Left hindlimb (tissue), 1 donor: Measurements from ENCODE around the gene SPINK2.

Source experiments
- DNase-seq: peaks from one replicate; pipeline ENCODE4 v3.0.0-alpha.2; 2018

Gene SPINK2

DNA sequence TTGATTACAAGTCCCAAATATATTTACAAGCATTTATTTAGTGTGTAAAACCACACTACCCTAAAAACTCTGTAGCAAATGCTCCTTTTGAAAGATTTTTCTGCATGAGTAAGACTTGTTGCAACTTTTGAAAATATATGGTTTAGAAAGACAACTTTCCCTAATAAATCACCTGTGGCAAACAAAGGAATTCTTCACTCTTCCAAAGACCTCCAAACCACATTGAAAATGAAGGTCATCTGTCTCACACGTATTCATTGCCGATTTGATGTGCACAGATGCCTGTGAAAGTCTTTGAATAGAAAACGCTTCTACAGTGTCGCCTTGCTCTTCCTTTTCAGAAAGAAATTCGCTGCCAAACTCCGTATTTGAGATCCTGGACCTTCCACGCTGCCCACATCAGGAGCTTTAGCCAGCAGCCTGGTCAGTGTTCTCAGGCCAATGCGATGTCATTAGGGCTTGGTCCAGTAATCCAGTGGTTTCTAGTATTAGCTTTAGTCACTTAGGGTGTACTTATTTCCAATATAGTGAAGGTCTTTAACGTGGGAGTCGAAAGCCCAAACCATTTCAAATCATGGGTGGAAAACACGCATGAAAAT is 22.2 kb downstream of the SPINK2 start:
- no peak for DNase-seq

DNA sequence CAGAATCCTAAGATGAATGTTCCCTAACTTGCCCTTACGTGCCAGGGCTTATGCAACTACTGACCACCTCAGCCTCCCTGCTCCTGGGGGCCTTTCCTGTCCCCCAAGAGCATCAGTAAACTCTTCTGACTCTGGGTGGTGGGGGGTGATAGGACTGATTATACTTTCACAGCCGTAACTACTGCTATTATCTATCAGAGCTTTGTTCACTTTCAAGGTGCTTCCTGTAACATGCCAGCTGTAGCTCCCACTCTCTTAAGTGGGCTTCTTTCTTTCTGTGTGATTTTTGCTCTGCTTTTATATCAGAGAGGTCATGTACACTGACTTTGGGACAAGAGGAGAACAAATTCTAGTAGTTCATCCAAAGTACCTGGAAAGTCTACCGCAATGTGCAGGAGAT is 25.3 kb downstream of the SPINK2 start:
- DNase-seq: no peak

DNA sequence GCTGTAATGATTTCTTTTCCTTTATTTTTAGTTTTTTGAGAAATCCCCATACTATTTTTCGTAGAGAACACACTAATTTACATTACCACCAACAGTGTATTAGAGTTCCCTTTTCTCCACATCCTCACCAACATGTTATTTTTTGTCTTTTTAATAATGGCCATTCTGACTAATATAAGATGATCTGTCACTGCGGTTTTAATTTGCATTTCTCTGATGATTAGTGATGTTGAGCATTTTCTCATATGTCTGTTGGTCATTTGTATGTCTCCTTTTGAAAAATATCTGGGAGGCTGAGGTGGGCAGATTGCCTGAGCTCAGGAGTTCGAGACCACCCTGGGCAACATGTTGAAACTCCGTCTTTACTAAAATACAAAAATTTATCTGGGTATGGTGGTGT is 30.2 kb downstream of the SPINK2 start:
- DNase-seq: no peak

DNA sequence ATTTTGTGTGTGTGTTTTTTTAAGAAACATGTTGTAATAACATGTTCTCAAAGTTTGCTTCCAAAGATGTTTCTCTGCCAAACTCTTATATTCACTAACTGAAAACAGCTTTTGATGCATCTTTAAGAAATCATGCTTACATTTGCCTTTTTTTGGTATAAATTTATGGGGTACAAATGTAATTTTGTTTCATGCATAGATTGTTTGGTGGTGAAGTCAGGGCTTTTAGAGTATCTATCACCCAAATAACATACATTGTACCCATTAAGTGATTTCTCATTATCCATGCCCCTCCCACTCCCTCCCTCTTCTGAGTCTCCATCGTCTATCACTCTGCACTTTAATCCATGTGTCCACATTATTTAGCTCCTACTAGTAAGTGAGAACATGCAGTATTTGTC is 30.8 kb downstream of the SPINK2 start:
- no peak for DNase-seq

DNA sequence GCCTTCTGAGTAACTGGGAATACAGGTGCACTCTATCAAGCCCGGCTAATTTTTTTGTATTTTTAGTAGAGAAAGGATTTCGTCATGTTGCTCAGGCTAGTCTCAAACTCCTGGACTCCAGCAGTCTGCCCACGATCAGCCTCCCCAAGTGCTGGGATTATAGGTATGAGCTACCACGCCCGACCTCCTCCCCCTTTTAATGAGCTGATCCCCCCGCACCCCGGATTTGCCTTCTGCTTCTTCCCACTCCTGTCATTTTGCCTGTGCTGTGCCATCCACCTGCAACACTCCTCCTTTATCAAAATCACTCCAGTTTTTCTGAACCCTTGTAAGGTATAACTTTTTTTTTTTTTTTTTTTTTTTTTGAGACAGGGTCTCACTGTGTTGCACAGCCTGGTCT is 33.4 kb downstream of the SPINK2 start:
- DNase-seq: no peak

DNA sequence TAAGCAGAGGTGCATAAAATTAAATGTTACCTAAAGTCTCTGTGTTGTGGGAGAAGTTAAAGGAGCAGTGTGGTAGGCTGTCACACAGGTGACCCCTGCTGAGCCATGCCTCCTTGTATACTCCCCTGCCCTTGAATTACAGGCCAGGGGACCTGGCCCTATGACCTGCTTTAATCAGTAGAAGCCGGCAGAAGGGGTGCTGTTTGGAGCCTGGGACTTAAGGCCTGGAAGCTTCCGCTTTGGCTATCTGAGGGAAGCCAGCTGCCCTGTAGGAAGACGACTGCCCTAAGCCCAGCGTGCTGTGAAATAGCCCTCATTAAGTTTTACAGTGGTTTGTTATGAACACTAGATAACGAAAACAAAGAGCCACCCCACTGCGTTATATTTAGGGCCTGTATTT is 34.1 kb downstream of the SPINK2 start:
- no peak for DNase-seq

DNA sequence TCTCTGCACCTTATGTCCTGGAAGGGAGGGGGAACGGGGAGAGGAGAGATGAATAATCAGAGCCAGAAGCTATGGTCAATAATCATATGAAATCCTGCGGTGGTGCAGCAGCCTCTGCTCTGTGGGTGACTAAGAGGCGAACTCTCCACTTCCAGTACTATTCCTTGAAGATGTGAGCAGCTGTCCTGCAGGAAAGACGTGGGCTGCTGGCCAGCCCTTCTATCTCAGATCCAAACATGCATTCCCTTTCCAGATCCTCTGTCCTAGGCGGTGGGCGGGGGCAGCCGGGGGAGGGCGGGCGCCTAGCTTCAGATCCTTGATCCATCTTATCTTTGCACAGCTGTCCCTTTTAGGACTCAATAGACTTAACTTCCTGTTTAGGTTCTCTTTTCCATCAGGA is 34.5 kb downstream of the SPINK2 start:
- DNase-seq: peak; percentile 73

DNA sequence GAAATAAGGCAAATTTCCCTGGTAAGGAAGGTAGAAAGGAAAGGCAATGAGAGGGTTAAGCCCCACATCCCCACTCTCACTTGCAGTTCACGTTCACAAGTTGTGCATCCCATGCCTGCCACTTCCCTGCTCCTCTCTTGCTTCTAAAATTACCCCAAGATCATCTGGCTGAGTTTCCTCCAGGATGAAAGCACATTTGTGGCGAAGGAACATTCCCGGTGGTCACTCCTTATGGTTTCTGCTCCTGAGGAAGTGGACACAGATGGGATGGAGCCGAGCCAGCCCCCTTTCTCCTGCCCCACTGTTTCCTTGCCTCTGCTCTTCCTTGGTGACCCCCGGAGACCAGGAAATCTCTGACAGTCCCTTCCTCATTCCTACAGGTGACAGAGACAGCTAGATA is 37.5 kb downstream of the SPINK2 start:
- DNase-seq: peak; percentile 47

DNA sequence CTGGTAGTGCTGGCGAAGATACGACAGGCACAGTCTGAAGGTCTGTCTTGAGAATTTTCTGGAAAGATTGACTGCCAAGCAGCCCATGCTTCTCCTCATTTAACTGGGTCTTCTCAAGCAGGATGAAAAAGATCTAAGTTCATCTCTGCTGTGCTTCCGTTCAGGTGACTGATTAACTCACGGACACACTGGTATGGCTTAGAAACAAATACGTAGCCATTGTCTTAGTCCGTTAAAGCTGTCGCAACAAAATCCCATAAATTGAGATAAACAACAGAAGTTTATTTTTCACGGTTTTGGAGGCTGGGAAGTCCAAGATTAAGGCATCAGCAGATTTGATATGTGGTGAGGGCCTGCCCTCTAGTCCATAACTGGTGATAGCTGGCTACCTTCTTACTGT is 39.5 kb downstream of the SPINK2 start:
- DNase-seq: no peak

DNA sequence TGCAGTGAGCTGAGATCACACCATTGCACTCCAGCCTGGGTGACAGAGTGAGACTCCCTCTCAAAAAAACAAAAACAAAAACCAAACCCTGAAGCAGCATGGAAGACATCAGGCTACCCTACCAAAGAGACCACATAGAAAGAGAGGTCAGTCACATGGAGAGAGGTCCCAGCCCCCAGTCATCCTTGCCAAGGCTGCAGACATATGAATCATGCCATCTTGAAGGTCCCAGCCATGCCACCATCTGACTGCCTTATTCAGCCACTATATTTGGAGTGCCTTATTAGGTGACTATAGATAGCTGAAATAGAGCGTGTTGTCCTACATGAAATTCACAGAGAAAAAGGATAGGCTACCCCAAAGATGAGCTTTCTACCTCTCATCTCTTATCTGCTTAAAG is 48.2 kb downstream of the SPINK2 start:
- DNase-seq: no peak

DNA sequence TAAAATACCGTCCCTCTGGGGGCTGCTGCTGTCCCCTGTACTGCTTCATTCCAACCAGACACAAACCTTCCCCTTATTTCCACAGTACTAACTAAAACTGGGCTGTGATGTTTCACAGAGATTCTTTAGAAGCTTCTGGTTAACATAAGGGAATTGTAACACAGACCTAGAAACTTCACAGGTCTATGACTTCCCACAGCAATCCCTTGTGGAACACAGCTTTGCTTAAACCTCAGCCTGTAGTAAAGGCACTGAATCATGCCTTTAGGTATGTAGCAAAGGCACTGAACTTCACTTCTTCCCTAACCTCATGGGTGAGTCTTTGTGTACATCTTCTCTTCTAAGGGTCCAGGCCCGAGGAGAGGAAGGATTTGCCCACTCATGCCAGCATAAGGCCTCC is 49.4 kb downstream of the SPINK2 start:
- no peak for DNase-seq

DNA sequence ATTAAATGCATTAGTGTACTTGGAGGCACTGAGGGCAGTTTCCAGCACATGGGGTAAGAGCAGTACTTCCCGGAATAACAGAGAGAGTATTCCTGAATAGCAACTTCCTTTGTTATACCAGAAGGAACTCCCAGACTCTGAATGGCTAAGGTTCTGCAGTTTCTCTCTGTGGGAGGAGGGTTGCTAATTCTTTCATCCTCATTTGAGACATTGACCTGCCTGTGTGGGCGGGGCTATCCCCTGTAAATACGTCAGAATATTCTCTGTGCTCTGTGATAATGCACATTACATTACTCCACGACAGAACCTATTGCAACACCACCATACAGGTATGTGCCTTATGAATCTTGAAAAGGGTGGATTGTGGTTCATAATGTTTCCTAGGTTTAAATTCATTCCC is 52.7 kb downstream of the SPINK2 start:
- no peak for DNase-seq

DNA sequence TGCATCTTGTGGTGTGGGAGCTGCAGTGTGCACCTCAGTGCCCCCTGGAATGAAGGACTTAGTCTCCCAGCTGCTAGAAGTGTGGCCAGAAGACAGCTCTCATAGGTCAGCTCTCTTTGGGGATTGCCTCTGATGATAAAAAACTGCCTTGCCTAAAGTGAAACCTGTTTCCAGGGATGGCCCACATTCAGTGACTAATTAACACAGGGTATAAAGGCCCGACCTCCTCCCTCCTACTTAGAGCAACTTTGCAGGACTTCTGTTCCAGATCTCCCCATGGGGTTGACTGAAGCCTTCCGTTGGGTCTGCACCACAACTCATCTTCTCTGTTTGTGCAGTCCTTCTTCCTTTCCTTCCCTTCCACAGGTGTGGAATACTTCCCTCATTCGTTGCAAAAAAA is 53.2 kb downstream of the SPINK2 start:
- no peak for DNase-seq

DNA sequence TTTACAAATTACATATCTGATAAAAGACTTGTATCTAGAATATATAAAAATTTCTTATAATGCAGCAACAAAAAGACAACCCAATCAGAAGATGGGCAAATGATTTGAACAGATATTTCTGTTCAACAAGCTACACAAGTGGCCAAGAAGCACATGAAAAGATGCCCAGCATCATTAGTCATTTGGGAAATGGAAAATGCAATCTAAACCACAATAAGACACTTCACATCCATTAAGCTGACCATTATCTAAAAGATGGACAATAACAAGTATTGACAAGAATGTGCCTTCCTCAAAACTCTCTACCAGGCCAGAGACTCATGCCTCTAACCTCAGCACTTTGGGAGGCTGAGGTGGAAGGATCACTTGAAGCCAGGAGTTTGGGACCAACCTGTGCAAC is 53.9 kb downstream of the SPINK2 start:
- no peak for DNase-seq

DNA sequence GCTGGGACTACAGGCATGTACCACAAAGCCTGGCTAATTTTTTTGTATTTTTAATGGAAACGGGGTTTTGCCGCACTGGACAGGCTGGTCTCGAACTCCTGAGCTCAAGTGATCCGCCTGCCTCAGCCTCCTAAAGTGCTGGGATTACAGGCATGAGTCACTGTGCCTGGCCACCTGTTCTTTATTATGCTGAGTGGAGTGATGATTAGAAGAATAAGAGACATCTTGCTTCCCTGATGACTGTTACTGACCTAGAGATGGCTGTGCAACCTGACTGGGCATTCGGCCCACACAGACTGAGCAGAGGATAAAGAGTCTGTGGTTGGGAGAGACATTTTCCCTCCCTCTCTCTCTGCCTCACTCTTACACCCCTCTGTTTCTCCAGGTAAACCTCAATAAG is 56.7 kb downstream of the SPINK2 start:
- DNase-seq: no peak

DNA sequence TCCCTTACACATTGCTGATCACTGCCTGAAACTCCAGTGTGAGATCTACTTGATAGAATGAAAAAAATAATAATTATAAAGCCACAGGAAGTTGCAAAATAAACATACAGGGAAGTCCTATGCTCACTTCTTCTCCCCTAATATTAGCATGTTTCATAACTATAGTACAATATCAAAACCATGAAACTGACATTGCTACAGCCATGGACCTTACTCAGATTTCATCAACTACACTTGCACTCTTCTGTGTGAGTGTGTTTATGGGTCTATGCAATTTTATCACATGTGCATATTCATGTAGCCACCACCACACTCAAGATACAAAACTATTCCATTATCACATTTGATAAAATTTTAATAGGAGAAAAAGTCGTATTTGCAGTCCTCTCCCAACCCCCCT is 57.3 kb downstream of the SPINK2 start:
- no peak for DNase-seq

DNA sequence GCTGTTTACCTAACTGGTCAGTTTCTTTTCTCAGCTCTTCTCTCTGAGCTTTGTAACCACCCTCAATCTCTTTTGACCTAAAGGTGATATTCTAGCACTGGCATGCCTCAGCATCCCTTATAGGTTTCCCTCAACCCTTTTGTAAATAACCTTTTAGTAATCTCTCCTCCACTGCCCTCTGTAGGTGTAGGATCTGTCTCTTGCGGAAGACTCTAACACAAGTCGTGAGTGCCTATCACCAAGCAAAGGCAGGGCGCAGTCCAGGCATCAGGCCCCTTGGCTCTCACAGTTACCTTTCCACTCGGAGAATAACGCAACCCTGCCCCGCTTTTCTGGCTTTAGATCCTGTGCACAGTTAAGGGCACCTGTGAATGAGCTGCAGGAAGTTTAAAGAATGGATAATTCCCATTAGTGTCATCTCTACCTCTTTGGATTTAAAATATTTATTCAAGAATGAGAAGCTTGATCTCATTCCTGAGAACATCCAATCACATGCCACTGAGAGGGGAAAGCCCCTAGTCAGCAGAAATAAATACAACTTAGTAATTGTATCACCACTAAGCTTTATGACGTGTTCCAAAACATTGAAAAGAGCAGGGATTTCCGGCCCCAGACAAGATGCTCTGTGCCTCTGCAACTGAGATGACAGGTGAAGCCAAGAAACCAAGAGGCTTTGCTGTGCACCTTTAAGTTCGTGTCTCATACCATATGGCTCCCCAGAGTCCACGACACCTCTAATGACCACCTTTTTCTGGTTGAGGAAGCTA is 58.8 kb downstream of the SPINK2 start:
- no peak for DNase-seq

DNA sequence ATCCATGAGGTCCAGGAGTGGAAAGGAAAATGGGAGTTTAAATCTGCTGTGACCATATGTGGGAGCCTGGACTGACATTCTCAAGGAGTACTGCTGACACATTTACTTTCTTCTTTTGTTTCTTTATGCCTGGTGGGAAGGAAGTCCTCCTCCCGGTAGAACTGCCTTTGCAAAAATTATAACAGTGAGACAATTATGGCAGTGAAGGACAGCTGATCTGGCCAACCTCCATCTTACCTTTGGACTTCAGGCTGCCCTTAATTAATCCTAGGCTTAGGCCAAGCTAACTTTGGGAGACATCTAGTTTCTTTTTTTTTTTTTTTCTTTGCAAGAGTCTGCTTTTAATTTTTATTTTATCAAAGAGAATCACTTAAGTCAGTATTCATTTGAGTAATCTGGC is 61.3 kb downstream of the SPINK2 start:
- DNase-seq: no peak
